ENCODE results near the gene RTN4RL1. TPM values are rescaled to one million over a fixed set of nuclear protein-coding genes. Genes with fewer than 3 reads are reported as not detected.

The RTN4RL1 gene
- total and polyA plus RNA-seq, 9 of the 15 experiments (the other 6 are each of a cell fraction or from before 2014, with no cell fraction given) = 0.04 to 0.06 (median 0.04) TPM; not detected in 5

GRCh38 chr17:1994707-1995106, 30.4 kb downstream of the RTN4RL1 start:
- Histone ChIP-seq H3K4me1 (replicated peaks in 1 of 2; ENCODE audit: control insufficient read depth in 2 of 2, insufficient read depth in 2 of 2, low read length in 2 of 2) (peaks cover 0 to 3% of the 10 kb centered on the region in 2 experiments; a peak in 2 of 5 replicates), H3K9ac (ENCODE audit: insufficient read depth in 1 of 2, low read depth in 2 of 2, low read length in 2 of 2) (no peak overlapping the region), H4K20me1 (replicated peaks; ENCODE audit: control insufficient read depth, insufficient read depth, low read length) (0 out of 2 replicates have a peak, but pooled peaks cover 8% of the 10 kb centered on the region), H3K79me2 (ENCODE audit: control insufficient read depth, insufficient read depth, low read length) (no peaks in the 10 kb centered on the region), H3K36me3 (ENCODE audit: control insufficient read depth, insufficient read depth, low read length) (no peaks in the 10 kb centered on the region), H3K27ac (ENCODE audit: extremely low read depth, low read depth, low read length) (no peak overlapping the region), H3K9me3 (replicated peaks; ENCODE audit: control insufficient read depth, insufficient read depth, low read depth, low read length) (no peaks in the 10 kb centered on the region), H2AFZ (ENCODE audit: low read depth, low read length) (no peak overlapping the region), H3K27me3 (ENCODE audit: control insufficient read depth in 2 of 2, insufficient read depth in 2 of 2, low read length in 2 of 2) (peaks cover 9 to 45% of the 10 kb centered on the region in 2 experiments; a peak in 4 of 5 replicates), H3K9me1 (ENCODE audit: control insufficient read depth, insufficient read depth, low read length) (no peaks in the 10 kb centered on the region), H3K4me3 (no peak overlapping the region), H3K4me2 (ENCODE audit: insufficient read depth, low read length) (no peak overlapping the region)
- in situ Hi-C loops (cut with MboI) (no loop called here), intact Hi-C loops (cut with micrococcal nuclease) (no loop called here)
- no TSS peak for BruUV-seq (replicated peaks)
- TF ChIP-seq CREB5 (CRISPR knock-in tag; IDR thresholded peaks at IDR 0.05) = no peak
- TF ChIP-seq ZNF121 (CRISPR knock-in tag; conservative IDR thresholded peaks at IDR 0.05) = 0 out of 2 replicates have a peak, but pooled peaks have one; percentile 10
- no peak for TF ChIP-seq CREBBP (IDR thresholded peaks at IDR 0.05; ENCODE audit: low read depth, low read length)
- TF ChIP-seq MYC (IDR thresholded peaks at IDR 0.05; ENCODE audit: low read depth, low read length) = no peak
- TF ChIP-seq MYC (CRISPR knock-in tag; IDR thresholded peaks at IDR 0.05; ENCODE audit: borderline replicate concordance, low read depth) = no peak
- TF ChIP-seq CEBPZ (IDR thresholded peaks at IDR 0.05; ENCODE audit: borderline replicate concordance, low read depth, low read length) = no peak
- no peak for TF ChIP-seq STAT5B (CRISPR knock-in tag; IDR thresholded peaks at IDR 0.05)
- no peak for TF ChIP-seq POLR2H (tag; IDR thresholded peaks at IDR 0.05; ENCODE audit: low read depth)
- TF ChIP-seq CTCFL (IDR thresholded peaks at IDR 0.05; ENCODE audit: borderline replicate concordance, insufficient read depth, low read depth, low read length, poor library complexity, severe bottlenecking) = no peak
- ChIA-PET CTCF (ENCODE audit: low intra/inter-chr PET ratio) (no interaction called here), POLR2A (no interaction called here)
- DNase-seq (ENCODE audit: extremely low read depth in 1 of 4, low spot score in 3 of 4) = no peak
- no peak for FAIRE-seq
- 3% methylated on average over 4 of the region's 4 CpGs for WGBS (ENCODE audit: insufficient coverage, low coverage, missing lambda C conversion rate)
- ATAC-seq = no peak
